WI38 (cell line): ENCODE measurements around the gene RFFL.

ENCODE experiments used
- H3K4me3 ChIP-seq: 2 replicates; pipeline ENCODE4 v1.5.1; 2011; ENCODE audit warnings: low read depth, mild to moderate bottlenecking, control low read depth, low read length
- TF ChIP-seq, protein P1 (sequence below): IDR thresholded peaks from 2 replicates; pipeline ENCODE4 v1.5.1; 2012; ENCODE audit warnings: low read depth, mild to moderate bottlenecking, control low read depth, low read length

The RFFL gene

DNA sequence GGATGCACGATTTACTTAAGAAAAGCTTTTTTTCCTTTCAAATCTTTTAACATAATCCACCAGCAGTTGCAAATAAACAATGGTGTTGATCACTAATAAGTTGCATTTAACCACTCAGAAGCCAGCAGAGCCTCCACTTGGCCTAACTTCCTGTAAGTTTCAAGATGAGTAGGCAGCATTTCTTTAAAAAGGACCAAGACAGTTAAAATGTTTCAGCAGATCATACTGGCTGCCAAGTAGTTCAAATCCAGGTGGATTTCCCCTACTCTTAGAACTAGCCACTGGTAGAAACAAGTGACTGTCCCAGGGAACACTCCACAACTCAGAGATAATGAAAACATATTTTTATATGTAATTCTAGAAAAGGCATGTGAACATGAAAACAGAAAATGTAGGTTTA, 17.0 kb upstream of the RFFL start:
- H3K4me3 ChIP-seq = no peak overlapping the region
- TF ChIP-seq, protein P1, sequence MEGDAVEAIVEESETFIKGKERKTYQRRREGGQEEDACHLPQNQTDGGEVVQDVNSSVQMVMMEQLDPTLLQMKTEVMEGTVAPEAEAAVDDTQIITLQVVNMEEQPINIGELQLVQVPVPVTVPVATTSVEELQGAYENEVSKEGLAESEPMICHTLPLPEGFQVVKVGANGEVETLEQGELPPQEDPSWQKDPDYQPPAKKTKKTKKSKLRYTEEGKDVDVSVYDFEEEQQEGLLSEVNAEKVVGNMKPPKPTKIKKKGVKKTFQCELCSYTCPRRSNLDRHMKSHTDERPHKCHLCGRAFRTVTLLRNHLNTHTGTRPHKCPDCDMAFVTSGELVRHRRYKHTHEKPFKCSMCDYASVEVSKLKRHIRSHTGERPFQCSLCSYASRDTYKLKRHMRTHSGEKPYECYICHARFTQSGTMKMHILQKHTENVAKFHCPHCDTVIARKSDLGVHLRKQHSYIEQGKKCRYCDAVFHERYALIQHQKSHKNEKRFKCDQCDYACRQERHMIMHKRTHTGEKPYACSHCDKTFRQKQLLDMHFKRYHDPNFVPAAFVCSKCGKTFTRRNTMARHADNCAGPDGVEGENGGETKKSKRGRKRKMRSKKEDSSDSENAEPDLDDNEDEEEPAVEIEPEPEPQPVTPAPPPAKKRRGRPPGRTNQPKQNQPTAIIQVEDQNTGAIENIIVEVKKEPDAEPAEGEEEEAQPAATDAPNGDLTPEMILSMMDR = no peak

DNA sequence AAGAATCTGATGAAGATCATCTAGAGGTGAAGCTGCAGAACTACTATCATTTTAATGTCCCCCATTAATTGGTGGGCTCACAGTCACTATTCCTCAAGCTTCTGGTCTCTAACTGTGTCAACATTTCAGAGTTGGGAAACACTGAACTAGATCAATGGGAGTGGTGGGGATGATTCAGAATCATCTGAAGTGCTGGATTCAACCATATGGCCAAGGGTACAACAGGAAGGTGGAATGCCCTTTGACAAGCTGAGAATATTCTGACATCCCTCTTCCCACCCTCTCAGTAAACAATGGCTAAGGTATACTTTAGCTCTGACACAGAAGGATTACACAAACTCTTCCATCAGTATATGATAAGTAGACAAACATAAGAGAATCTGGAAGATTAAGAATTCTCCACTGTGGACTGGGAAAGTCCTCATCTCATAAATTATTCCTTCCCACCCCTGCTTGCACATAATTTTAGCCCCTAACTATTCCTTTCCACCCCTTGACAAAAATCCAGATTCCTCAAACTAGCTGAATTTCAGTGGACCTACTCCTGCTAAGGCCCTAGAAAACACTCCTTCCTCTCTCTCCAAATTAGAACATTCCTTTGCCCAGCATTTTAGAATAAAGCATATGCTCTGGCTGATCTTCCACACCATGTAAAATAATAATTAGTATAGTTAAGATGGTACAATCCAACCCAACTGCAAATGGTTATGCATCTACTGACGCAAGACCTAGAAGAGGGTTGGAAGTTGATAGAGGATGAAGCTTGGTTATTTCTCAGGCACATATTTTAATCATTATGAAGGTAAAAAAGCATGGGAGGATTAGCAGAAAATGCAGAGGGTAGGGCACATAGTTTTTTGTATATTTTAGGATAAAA, 16.3 kb upstream of the RFFL start:
- TF ChIP-seq, protein P1 = no peak

DNA sequence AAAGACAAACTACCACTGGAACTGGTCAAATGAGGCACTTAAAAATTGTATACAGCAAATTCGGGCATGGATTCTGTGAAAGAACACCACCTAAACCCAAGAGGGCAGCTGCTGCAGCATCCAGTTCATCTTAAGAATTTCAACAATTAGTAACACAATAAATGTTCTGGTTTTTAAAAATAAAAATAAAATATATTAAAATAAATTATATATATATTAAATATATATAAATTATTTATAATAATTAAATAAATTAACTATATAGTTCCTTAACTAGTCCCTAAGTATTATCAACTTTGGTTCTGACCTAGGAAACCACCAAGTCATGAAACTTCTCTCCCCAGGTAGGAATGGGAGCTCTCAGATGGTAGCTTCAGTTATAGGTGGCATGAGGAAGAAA, 13.4 kb upstream of the RFFL start:
- no peak overlapping the region for H3K4me3 ChIP-seq
- TF ChIP-seq, protein P1 = no peak

More for the DNA sequence above, 16.3 kb upstream of the RFFL start:
- H3K4me3 ChIP-seq = no peak overlapping the region

DNA sequence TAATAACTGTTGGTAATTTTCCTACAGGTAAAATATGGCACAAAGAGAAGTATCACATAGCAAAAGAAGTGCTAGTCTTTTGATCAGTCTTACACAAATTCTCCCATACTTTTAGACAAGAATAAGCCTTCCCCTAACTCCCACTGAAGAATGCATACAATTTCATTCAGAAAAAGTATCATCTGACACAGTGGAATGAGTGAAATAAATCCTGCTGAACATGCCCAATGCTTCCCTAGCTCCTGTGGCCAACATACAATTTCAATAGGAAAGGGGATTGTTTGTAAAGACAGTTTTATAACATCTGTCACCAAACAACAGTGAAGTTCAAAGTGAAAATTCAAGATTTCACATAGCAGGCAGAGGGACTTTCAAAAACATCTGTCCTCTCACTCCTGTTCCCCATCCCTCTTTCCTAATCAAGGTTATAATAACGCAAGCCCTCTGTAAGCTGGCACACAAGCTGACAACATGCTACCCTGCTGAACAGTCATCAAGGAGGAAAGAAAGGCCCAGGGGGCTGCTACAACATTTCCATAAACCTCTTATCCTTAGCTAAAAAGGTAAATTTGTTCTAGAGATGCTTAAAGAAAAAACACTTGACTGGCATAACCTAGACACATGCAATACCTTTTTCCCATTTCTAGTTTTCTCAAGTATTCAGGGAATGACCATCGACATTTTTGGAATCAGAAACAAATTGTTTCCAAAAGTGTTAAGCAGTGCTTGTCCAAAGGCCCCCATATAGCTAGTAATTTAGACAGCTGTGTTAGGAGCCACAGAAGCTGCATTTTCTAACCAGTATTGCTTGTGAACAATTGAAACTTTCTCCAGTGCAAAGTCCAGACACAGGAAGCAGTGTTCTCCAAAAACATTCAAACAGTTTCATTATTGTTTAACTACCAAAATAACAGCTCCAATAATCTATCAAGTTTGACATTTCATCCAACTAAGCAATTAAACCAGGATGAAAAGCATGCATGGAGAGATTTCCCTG, 11.5 kb upstream of the RFFL start:
- TF ChIP-seq, protein P1 = no peak
- H3K4me3 ChIP-seq = no peak overlapping the region

DNA sequence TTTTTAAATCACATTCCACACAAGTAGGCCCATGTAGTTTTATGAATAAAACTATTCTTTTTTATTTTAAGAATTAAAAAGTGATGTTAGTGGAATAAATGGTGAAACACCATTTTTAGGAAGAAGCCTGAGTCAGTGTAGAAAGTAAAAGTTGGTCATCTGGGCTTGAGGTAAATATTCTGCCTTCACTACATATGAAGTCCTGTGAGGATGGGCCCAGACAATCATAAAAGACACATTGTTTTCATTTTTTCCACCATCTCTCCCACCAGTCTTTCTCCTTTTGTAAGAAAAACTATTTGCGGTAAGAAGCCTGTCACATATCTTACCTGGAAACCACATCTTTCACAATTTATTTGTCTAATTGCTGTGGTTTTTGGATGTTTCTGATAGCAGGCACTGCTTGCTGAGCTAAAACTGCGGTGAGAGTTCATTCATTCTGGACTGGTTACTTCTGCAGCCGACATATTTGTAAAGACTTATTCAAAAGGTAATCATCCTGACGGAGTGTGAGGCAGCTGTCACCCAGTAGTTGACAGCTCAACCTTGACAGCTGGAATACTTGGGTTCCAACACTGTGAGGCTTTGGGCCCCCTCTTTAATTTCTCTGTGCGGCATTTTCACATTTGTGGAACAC, 10.6 kb upstream of the RFFL start:
- no peak overlapping the region for H3K4me3 ChIP-seq
- TF ChIP-seq, protein P1 = no peak

DNA sequence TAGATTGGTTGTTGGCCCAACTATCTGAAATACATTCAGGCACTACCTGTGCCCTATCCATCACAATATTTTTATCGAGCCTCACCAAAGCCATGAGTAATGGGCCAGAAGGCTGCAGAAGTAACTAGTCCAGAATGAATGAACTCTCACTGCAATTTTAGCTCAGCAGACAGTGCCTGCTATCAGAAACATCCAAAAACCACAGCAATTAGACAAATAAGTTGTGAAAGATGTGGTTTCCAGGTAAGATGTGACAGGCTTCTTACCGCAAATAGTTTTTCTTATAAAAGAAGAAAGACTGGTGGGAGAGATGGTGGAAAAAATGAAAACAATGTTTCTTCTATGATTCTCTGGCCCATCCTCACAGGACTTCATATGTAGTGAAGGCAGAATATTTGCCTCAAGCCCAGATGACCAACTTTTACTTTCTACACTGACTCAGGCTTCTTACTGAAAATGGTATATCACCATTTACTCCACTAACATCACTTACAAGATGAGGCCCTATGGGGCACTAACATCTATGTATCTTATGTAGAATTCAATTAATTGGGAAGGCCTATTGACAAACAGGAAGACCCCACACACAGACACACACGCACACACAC, 9.8 kb upstream of the RFFL start:
- no peak overlapping the region for H3K4me3 ChIP-seq
- TF ChIP-seq, protein P1 = no peak
